ENCODE results near the gene ANG. TPM values are rescaled to one million over a fixed set of nuclear protein-coding genes. Genes with fewer than 3 reads are reported as not detected.
"Not testable (repeated sequence)": the region's sequence is repeated elsewhere in the genome, so short reads cannot be mapped to it uniquely, and the experiment has no call there.

Gene ANG
- total RNA-seq, 1 donor from 2014 or later: 29.3 TPM

DNA sequence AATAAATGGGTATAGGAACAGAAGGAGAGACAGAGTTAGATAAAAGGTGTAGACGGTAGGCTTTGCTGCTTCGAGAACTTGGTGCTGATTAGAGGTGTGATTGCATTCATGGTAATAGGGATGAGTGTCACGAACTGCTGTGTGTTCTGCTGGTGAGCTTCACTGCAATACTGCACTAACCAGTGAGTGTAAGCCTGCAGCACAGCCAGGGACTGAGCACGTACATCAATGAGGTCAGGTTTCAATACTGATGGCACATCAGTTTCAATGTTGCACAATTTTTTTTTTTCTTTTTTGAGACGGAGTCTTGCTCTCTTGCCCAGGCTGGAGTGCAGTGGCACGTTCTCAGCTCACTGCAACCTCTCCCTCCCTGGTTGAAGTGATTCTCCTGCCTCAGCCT lies 32.2 kb downstream of the ANG start:
- Histone ChIP-seq H3K27me3 (ENCODE audit: low read depth) (peaks cover 19% of the 10 kb centered on the region), H3K4me1 (no peaks in the 10 kb centered on the region), H3K36me3 (no peaks in the 10 kb centered on the region), H3K9me3 (no peaks in the 10 kb centered on the region), H3K27ac (no peak overlapping the region), H3K4me3 (no peak overlapping the region)
- DNase-seq (no peak), ATAC-seq (no peak)
- TF ChIP-seq, protein P1, sequence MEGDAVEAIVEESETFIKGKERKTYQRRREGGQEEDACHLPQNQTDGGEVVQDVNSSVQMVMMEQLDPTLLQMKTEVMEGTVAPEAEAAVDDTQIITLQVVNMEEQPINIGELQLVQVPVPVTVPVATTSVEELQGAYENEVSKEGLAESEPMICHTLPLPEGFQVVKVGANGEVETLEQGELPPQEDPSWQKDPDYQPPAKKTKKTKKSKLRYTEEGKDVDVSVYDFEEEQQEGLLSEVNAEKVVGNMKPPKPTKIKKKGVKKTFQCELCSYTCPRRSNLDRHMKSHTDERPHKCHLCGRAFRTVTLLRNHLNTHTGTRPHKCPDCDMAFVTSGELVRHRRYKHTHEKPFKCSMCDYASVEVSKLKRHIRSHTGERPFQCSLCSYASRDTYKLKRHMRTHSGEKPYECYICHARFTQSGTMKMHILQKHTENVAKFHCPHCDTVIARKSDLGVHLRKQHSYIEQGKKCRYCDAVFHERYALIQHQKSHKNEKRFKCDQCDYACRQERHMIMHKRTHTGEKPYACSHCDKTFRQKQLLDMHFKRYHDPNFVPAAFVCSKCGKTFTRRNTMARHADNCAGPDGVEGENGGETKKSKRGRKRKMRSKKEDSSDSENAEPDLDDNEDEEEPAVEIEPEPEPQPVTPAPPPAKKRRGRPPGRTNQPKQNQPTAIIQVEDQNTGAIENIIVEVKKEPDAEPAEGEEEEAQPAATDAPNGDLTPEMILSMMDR (IDR thresholded peaks at IDR 0.05): no peak
- intact Hi-C loops (cut with DNase I): no loop called here

- no peak overlapping the region for H3K27ac ChIP-seq
- ATAC-seq: no peak
- no peaks in the 10 kb centered on the region for H3K4me1 ChIP-seq
- H3K4me3 ChIP-seq: no peak overlapping the region
- H3K36me3 ChIP-seq: no peaks in the 10 kb centered on the region
- no peaks in the 10 kb centered on the region for H3K9me3 ChIP-seq
- TF ChIP-seq, protein P1 (IDR thresholded peaks at IDR 0.05): no peak
- no peak for DNase-seq
- intact Hi-C loops (cut with DNase I): no loop called here
- H3K27me3 ChIP-seq (ENCODE audit: low read depth): peaks cover 19% of the 10 kb centered on the region
Measured at GRCh38 chr14:20722016-20722415, 33.5 kb downstream of the ANG start.

GRCh38 chr14:20723488-20723887 lies 34.9 kb downstream of the ANG start:
- ATAC-seq (peak in 1 of 2 donors; percentile 43), DNase-seq (no peak)
- Histone ChIP-seq H3K4me3 (no peak overlapping the region), H3K27me3 (ENCODE audit: low read depth) (peaks cover 19% of the 10 kb centered on the region), H3K4me1 (no peaks in the 10 kb centered on the region), H3K9me3 (no peaks in the 10 kb centered on the region), H3K36me3 (no peaks in the 10 kb centered on the region), H3K27ac (no peak overlapping the region)
- TF ChIP-seq, protein P1 (IDR thresholded peaks at IDR 0.05): no peak
- intact Hi-C loops (cut with DNase I): no loop called here

GRCh38 chr14:20726121-20726520 lies 37.6 kb downstream of the ANG start:
- ATAC-seq; intact Hi-C loops (cut with DNase I): not testable (repeated sequence)

GRCh38 chr14:20726531-20726930 lies 38.0 kb downstream of the ANG start:
- DNase-seq: no peak

More at GRCh38 chr14:20726121-20726520, 37.6 kb downstream of the ANG start:
- H3K27ac ChIP-seq, H3K4me1 ChIP-seq, H3K36me3 ChIP-seq, H3K9me3 ChIP-seq, DNase-seq, H3K4me3 ChIP-seq: not testable (repeated sequence)
- peaks cover 19% of the 10 kb centered on the region for H3K27me3 ChIP-seq (ENCODE audit: low read depth)

DNA sequence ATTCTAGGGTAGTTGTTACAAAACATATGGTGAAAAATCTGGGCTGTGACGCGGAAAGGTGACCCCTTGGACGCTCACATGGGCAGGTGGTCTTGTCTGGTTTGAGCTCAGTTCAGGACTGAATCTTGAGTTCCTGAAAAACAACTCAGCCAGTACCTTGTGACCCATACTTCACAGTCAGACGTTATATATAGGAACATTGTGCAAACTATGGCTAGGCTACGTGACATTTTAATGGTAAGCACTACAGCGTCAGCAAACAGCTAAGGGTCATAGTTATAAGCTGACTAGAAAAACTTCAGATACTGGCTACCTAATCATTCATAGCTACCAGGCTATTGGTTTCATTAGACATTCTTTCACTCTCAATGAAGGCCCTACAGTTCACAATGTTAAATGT lies 42.3 kb downstream of the ANG start:
- H3K9me3 ChIP-seq: no peaks in the 10 kb centered on the region
- ATAC-seq (no peak), DNase-seq (no peak)
- no peak overlapping the region for H3K4me3 ChIP-seq
- TF ChIP-seq, protein P1 (IDR thresholded peaks at IDR 0.05): no peak
- H3K27me3 ChIP-seq (ENCODE audit: low read depth): no peaks in the 10 kb centered on the region
- H3K36me3 ChIP-seq: no peaks in the 10 kb centered on the region
- H3K27ac ChIP-seq: no peak overlapping the region
- H3K4me1 ChIP-seq: peaks cover 4% of the 10 kb centered on the region
- intact Hi-C loops (cut with DNase I): no loop called here

More at GRCh38 chr14:20726531-20726930, 38.0 kb downstream of the ANG start:
- H3K36me3 ChIP-seq: no peaks in the 10 kb centered on the region
- intact Hi-C loops (cut with DNase I): no loop called here
- TF ChIP-seq, protein P1 (IDR thresholded peaks at IDR 0.05): no peak
- H3K27ac ChIP-seq: no peak overlapping the region
- no peaks in the 10 kb centered on the region for H3K9me3 ChIP-seq
- H3K27me3 ChIP-seq (ENCODE audit: low read depth): peaks cover 19% of the 10 kb centered on the region
- ATAC-seq: no peak
- no peak overlapping the region for H3K4me3 ChIP-seq
- no peaks in the 10 kb centered on the region for H3K4me1 ChIP-seq
